ENCODE measurements around the gene HOXC6.

DNA sequence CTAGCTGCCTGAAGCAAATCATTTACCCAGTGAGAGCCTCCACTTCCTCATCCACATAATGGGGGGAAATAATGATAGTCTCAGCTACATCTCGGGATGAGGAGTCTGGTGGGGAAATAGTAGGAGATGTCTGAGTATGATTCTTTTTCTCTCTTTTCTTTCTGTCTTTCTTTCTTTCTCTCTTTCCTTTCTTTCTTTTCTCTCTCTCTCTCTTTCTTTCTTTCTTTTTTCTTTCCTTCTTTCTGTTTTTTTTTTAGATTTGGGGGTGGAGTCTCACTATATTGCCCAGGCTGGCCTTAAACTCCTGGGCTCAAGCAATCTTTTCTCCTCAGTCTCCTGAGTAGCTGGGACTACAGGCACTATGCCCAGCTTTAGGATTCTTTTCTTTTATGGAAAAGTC lies 38.2 kb downstream of the HOXC6 start:
- no peak for TF ChIP-seq POLR2AphosphoS5 (IDR thresholded peaks at IDR 0.05)
- TF ChIP-seq, protein P1, sequence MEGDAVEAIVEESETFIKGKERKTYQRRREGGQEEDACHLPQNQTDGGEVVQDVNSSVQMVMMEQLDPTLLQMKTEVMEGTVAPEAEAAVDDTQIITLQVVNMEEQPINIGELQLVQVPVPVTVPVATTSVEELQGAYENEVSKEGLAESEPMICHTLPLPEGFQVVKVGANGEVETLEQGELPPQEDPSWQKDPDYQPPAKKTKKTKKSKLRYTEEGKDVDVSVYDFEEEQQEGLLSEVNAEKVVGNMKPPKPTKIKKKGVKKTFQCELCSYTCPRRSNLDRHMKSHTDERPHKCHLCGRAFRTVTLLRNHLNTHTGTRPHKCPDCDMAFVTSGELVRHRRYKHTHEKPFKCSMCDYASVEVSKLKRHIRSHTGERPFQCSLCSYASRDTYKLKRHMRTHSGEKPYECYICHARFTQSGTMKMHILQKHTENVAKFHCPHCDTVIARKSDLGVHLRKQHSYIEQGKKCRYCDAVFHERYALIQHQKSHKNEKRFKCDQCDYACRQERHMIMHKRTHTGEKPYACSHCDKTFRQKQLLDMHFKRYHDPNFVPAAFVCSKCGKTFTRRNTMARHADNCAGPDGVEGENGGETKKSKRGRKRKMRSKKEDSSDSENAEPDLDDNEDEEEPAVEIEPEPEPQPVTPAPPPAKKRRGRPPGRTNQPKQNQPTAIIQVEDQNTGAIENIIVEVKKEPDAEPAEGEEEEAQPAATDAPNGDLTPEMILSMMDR (IDR thresholded peaks at IDR 0.05) = no peak
- TF ChIP-seq EP300 (IDR thresholded peaks at IDR 0.05) = no peak
- TF ChIP-seq POLR2A (IDR thresholded peaks at IDR 0.05) = no peak

All from stomach (tissue), 4 donors.